Astrocyte (in vitro differentiated cells and primary cell): ENCODE results near the gene DRD4. TPM values are rescaled to one million over a fixed set of nuclear protein-coding genes. Genes with fewer than 3 reads are reported as not detected.

Source experiments
- DNase-seq: peaks from one replicate; pipeline ENCODE4 v3.0.0-alpha.2; 2010; ENCODE audit warnings: low read depth
- FAIRE-seq: peaks from 2 replicates; lab custom pipeline; 2011; peaks lifted over from hg19 to GRCh38; lab: Jason Lieb, UNC
- H2AFZ ChIP-seq: 2 replicates; pipeline ENCODE4 v1.6.0; 2012; ENCODE audit warnings: low read depth, low read length, inconsistent platforms
- H3K27ac ChIP-seq: 2 replicates; pipeline ENCODE4 v1.5.1; 2011; ENCODE audit warnings: low read depth, low read length, inconsistent platforms
- H3K27me3 ChIP-seq: 2 replicates; pipeline ENCODE4 v1.6.0; 2011; ENCODE audit warnings: low read length, inconsistent platforms; ENCODE audit not compliant: insufficient read depth
- H3K36me3 ChIP-seq: 2 replicates; pipeline ENCODE4 v1.5.1; 2011; ENCODE audit warnings: low read length, inconsistent platforms; ENCODE audit not compliant: insufficient read depth
- H3K4me1 ChIP-seq: 2 replicates; pipeline ENCODE4 v1.5.1; 2011; ENCODE audit warnings: low read length, inconsistent platforms; ENCODE audit not compliant: insufficient read depth
- H3K4me2 ChIP-seq: 2 replicates; pipeline ENCODE4 v1.6.0; 2012; ENCODE audit warnings: low read length, inconsistent platforms
- H3K4me3 ChIP-seq: 2 replicates; pipeline ENCODE4 v1.5.1; 2011; ENCODE audit warnings: low read depth, mild to moderate bottlenecking, low read length, inconsistent platforms; ENCODE audit not compliant: insufficient read depth
- H3K79me2 ChIP-seq: 2 replicates; pipeline ENCODE4 v1.6.0; 2012; ENCODE audit warnings: mild to moderate bottlenecking, low read length, inconsistent platforms; ENCODE audit not compliant: insufficient read depth
- H3K9ac ChIP-seq: 2 replicates; pipeline ENCODE4 v1.6.0; 2012; ENCODE audit warnings: mild to moderate bottlenecking, low read length, inconsistent platforms
- H3K9me3 ChIP-seq: 2 replicates; pipeline ENCODE4 v1.5.1; 2012; ENCODE audit warnings: low read depth, mild to moderate bottlenecking, low read length, inconsistent platforms; ENCODE audit not compliant: insufficient read depth
- H4K20me1 ChIP-seq: 2 replicates; pipeline ENCODE4 v1.6.0; 2012; ENCODE audit warnings: low read length, inconsistent platforms; ENCODE audit not compliant: insufficient read depth
- H3K27ac Mint-ChIP-seq: one replicate; pipeline ENCODE4 v1.8.0; 2021; ENCODE audit warnings: mild to moderate bottlenecking, mixed read lengths; ENCODE audit not compliant: unreplicated experiment
- H3K27me3 Mint-ChIP-seq: one replicate; pipeline ENCODE4 v1.8.0; 2021; ENCODE audit warnings: low read depth, mixed read lengths; ENCODE audit not compliant: unreplicated experiment
- H3K36me3 Mint-ChIP-seq: one replicate; pipeline ENCODE4 v1.8.0; 2021; ENCODE audit warnings: low read depth, mixed read lengths; ENCODE audit not compliant: unreplicated experiment
- H3K4me1 Mint-ChIP-seq: one replicate; pipeline ENCODE4 v1.8.0; 2021; ENCODE audit warnings: low read depth, mixed read lengths; ENCODE audit not compliant: unreplicated experiment
- H3K4me3 Mint-ChIP-seq: one replicate; pipeline ENCODE4 v1.8.0; 2021; ENCODE audit warnings: mild to moderate bottlenecking, moderate library complexity, mixed read lengths; ENCODE audit not compliant: unreplicated experiment
- H3K9me3 Mint-ChIP-seq: one replicate; pipeline ENCODE4 v1.8.0; 2021; ENCODE audit warnings: mild to moderate bottlenecking, mixed read lengths; ENCODE audit not compliant: unreplicated experiment
- EZH2 ChIP-seq: IDR thresholded peaks from 2 replicates; pipeline ENCODE4 v1.6.1; 2012; ENCODE audit warnings: mild to moderate bottlenecking, low read length, inconsistent platforms; ENCODE audit not compliant: insufficient read depth
- total RNA-seq: library from RNA; stranded (reverse); gene quantifications from 2 replicates; pipeline ENCODE4 v1.2.1, GENCODE V29; 2021
- TF ChIP-seq, protein P1 (sequence below): IDR thresholded peaks from 2 replicates; pipeline ENCODE4 v1.5.1; 2011; ENCODE audit warnings: low read depth, mild to moderate bottlenecking, inconsistent platforms, low read length, moderate library complexity; ENCODE audit not compliant: insufficient read depth

Gene DRD4
- total RNA-seq, 1 donor from 2014 or later, result 9.9 TPM

DNA sequence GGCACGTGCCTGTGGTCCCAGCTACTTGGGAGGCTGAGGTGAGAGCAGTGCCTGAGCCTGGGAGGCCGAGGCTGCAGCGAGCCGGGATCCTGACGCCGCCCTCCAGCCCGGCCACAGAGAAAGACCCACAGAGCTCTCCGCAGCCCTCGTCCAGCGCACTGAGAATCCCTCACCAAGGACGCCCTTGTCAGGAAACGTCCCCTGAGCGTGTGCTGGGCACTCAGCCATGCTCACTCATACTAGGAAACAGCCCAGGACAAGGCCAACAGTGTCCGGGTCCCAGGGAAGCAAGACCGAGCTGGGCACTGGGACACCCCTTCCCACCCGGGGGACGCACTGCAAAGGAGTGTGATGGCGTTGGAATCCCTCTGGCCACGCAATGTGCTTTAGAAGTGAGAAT is 43.4 kb downstream of the DRD4 start:
- Mint-ChIP-seq H3K36me3 (peaks cover 32% of the 10 kb centered on the region), H3K4me1 (no peaks in the 10 kb centered on the region), H3K27ac (no peak overlapping the region), H3K9me3 (no peaks in the 10 kb centered on the region), H3K27me3 (no peaks in the 10 kb centered on the region), H3K4me3 (no peak overlapping the region)
- H3K27ac ChIP-seq, result no peak overlapping the region
- no peak overlapping the region for H3K4me3 ChIP-seq
- H3K4me1 ChIP-seq, result no peaks in the 10 kb centered on the region
- H3K9me3 ChIP-seq, result no peaks in the 10 kb centered on the region
- H3K79me2 ChIP-seq, result no peaks in the 10 kb centered on the region
- DNase-seq (no peak), FAIRE-seq (no peak)
- no peak overlapping the region for H2AFZ ChIP-seq
- TF ChIP-seq, protein P1, sequence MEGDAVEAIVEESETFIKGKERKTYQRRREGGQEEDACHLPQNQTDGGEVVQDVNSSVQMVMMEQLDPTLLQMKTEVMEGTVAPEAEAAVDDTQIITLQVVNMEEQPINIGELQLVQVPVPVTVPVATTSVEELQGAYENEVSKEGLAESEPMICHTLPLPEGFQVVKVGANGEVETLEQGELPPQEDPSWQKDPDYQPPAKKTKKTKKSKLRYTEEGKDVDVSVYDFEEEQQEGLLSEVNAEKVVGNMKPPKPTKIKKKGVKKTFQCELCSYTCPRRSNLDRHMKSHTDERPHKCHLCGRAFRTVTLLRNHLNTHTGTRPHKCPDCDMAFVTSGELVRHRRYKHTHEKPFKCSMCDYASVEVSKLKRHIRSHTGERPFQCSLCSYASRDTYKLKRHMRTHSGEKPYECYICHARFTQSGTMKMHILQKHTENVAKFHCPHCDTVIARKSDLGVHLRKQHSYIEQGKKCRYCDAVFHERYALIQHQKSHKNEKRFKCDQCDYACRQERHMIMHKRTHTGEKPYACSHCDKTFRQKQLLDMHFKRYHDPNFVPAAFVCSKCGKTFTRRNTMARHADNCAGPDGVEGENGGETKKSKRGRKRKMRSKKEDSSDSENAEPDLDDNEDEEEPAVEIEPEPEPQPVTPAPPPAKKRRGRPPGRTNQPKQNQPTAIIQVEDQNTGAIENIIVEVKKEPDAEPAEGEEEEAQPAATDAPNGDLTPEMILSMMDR, result no peak
- TF ChIP-seq EZH2, result no peak
- peaks cover 18% of the 10 kb centered on the region for H3K36me3 ChIP-seq
- no peak overlapping the region for H3K4me2 ChIP-seq
- no peaks in the 10 kb centered on the region for H4K20me1 ChIP-seq
- no peaks in the 10 kb centered on the region for H3K27me3 ChIP-seq
- H3K9ac ChIP-seq, result no peak overlapping the region

- H3K4me3 ChIP-seq, result no peak overlapping the region
- H3K9ac ChIP-seq, result no peak overlapping the region
- H3K36me3 ChIP-seq, result peaks cover 18% of the 10 kb centered on the region
- peaks cover 32% of the 10 kb centered on the region for H3K36me3 Mint-ChIP-seq
- H3K79me2 ChIP-seq, result no peaks in the 10 kb centered on the region
- H3K4me1 Mint-ChIP-seq, result no peaks in the 10 kb centered on the region
- H3K27ac Mint-ChIP-seq, result no peak overlapping the region
- no peaks in the 10 kb centered on the region for H3K27me3 ChIP-seq
- no peaks in the 10 kb centered on the region for H3K9me3 Mint-ChIP-seq
- no peaks in the 10 kb centered on the region for H3K27me3 Mint-ChIP-seq
- H3K4me3 Mint-ChIP-seq, result no peak overlapping the region
- FAIRE-seq (no peak), DNase-seq (no peak)
- no peaks in the 10 kb centered on the region for H3K9me3 ChIP-seq
- TF ChIP-seq, protein P1, result no peak
- no peak for TF ChIP-seq EZH2
- H3K4me1 ChIP-seq, result no peaks in the 10 kb centered on the region
- H4K20me1 ChIP-seq, result no peaks in the 10 kb centered on the region
- H3K4me2 ChIP-seq, result no peak overlapping the region
- no peak overlapping the region for H3K27ac ChIP-seq
- H2AFZ ChIP-seq, result no peak overlapping the region
Measured at GRCh38 chr11:680970-681369, 43.9 kb downstream of the DRD4 start.

- Histone ChIP-seq H3K9me3 (no peaks in the 10 kb centered on the region), H3K27me3 (no peaks in the 10 kb centered on the region), H3K36me3 (peaks cover 15% of the 10 kb centered on the region), H3K4me2 (no peak overlapping the region), H3K4me3 (no peak overlapping the region), H3K27ac (no peak overlapping the region), H3K79me2 (peaks cover 12% of the 10 kb centered on the region), H4K20me1 (peaks cover 35% of the 10 kb centered on the region), H2AFZ (no peak overlapping the region), H3K4me1 (peaks cover 6% of the 10 kb centered on the region), H3K9ac (no peak overlapping the region)
- Mint-ChIP-seq H3K36me3 (peaks cover 37% of the 10 kb centered on the region), H3K27me3 (no peaks in the 10 kb centered on the region), H3K9me3 (no peaks in the 10 kb centered on the region), H3K4me3 (peak overlapping the region; percentile 45), H3K27ac (peak overlapping the region; percentile 12), H3K4me1 (no peaks in the 10 kb centered on the region)
- DNase-seq, result no peak
- no peak for FAIRE-seq
- TF ChIP-seq EZH2, result no peak
- TF ChIP-seq, protein P1, result no peak
Measured at GRCh38 chr11:686451-687243, 49.6 kb downstream of the DRD4 start.
